ENCODE measurements around the gene AARS2.

AARS2 gene

GRCh38 chr6:44275749-44276648 is 37.1 kb downstream of the AARS2 start:
- no peak for DNase-seq (ENCODE audit: low read depth)

GRCh38 chr6:44275271-44275748 is 37.8 kb downstream of the AARS2 start:
- DNase-seq (ENCODE audit: low read depth), result no peak

GRCh38 chr6:44273617-44274016 is 39.5 kb downstream of the AARS2 start:
- no peak for DNase-seq (ENCODE audit: low read depth)

- DNase-seq (ENCODE audit: low read depth), result no peak
These were observed 40.1 kb downstream of the AARS2 start for GRCh38 chr6:44272999-44273566.

GRCh38 chr6:44272529-44272928 is 40.6 kb downstream of the AARS2 start:
- no peak for DNase-seq (ENCODE audit: low read depth)

GRCh38 chr6:44271914-44272313 is 41.2 kb downstream of the AARS2 start:
- no peak for DNase-seq (ENCODE audit: low read depth)

- DNase-seq (ENCODE audit: low read depth), result no peak
These were observed 41.8 kb downstream of the AARS2 start for GRCh38 chr6:44271406-44271723.

- no peak for DNase-seq (ENCODE audit: low read depth)
These were observed 42.4 kb downstream of the AARS2 start for GRCh38 chr6:44270526-44271405.

- no peak for DNase-seq (ENCODE audit: low read depth)
These were observed 43.1 kb downstream of the AARS2 start, which contains the start of gene TMEM151B for GRCh38 chr6:44269921-44270525. TSS of gene TMEM151B (plus strand) at chr6:44270450. CDS start at chr6:44270743, 293 bp downstream.

- no peak for DNase-seq (ENCODE audit: low read depth)
These were observed 43.8 kb downstream of the AARS2 start for GRCh38 chr6:44269178-44269920.

- peak; percentile 39 for DNase-seq (ENCODE audit: low read depth)
These were observed 45.0 kb downstream of the AARS2 start for GRCh38 chr6:44268095-44268628.

- DNase-seq (ENCODE audit: low read depth), result no peak
These were observed 45.9 kb downstream of the AARS2 start for GRCh38 chr6:44267252-44267651.

- DNase-seq (ENCODE audit: low read depth), result no peak
These were observed 46.8 kb downstream of the AARS2 start for GRCh38 chr6:44266347-44266746.

- no peak for DNase-seq (ENCODE audit: low read depth)
These were observed 47.4 kb downstream of the AARS2 start for GRCh38 chr6:44265722-44266233.

GRCh38 chr6:44265007-44265721 is 48.0 kb downstream of the AARS2 start, which contains the start of gene NFKBIE:
TSS of gene NFKBIE (minus strand) at chr6:44265551. CDS start at chr6:44265346, 205 bp downstream.
- peak; percentile 93 for DNase-seq (ENCODE audit: low read depth)

GRCh38 chr6:44264154-44265006 is 48.8 kb downstream of the AARS2 start:
- DNase-seq (ENCODE audit: low read depth), result no peak

GRCh38 chr6:44263354-44264100 is 49.6 kb downstream of the AARS2 start:
- DNase-seq (ENCODE audit: low read depth), result no peak

Data from stimulated activated CD8-positive, alpha-beta memory T cell treated with anti-CD3 and anti-CD28 coated beads, Interleukin-12 subunit alpha, Interleukin-12 subunit beta, amount 100 ng/mL, for 1 hour (primary cell).